Right forelimb (tissue), 1 donor: ENCODE results near the gene ZNFX1.

Experiments
- DNase-seq: peaks from one replicate; pipeline ENCODE4 v3.0.0-alpha.2; 2018

ZNFX1 gene

DNA sequence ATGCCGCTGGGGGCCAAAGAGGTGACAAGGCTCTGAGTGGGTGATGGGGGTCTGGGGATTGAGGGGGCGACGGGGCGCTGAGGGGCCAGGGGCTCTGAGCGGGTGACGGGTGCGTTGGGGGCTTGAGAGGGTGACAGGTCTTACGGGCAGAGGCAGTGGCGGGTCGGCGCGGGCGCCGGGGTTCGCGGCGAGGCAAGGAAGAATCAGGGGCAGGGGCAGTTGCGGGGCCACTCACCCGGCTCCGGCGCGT, 146 bp downstream of the ZNFX1 start:
- DNase-seq: no peak

DNA sequence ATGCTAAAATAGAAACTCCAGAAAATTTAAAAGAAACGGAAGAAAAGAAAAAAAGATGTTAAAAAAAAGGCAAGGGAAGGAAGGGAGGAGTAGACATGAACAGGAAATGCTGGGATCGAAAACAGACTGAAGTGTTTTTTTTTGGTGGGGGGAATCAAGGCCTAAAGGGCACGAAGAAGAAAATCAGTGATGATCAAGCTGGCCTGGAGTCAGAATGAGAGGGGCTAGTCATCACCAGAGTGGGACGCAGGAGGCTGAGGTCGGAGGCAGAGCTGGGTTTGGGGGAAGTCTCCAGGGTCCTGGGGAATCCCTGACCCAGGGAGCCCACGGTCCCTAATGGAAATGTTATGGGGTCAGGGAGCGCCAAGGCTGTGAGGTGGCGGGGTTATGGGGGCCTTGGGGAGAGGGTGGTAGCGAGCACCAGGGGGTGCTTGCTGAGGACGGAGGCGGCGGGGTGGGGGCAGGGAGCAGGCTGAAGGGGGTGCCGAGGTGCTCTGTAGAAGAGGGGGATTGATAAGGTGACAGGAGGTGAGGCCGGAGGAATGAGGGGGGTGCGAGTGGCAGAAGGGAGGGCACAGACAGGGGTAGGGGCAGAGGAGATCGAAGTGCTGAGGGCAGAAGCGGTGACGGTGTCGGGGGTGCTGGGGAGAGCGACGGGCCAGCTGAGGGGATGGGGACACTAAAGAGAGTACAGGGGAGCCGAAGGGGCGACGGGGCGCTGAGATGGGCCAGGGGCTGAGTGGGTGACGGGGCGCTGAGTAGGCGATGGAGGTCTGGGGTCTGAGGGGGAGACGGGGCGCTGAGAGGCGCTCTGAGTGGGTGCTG, 684 bp downstream of the ZNFX1 start:
- DNase-seq: peak; percentile 56

DNA sequence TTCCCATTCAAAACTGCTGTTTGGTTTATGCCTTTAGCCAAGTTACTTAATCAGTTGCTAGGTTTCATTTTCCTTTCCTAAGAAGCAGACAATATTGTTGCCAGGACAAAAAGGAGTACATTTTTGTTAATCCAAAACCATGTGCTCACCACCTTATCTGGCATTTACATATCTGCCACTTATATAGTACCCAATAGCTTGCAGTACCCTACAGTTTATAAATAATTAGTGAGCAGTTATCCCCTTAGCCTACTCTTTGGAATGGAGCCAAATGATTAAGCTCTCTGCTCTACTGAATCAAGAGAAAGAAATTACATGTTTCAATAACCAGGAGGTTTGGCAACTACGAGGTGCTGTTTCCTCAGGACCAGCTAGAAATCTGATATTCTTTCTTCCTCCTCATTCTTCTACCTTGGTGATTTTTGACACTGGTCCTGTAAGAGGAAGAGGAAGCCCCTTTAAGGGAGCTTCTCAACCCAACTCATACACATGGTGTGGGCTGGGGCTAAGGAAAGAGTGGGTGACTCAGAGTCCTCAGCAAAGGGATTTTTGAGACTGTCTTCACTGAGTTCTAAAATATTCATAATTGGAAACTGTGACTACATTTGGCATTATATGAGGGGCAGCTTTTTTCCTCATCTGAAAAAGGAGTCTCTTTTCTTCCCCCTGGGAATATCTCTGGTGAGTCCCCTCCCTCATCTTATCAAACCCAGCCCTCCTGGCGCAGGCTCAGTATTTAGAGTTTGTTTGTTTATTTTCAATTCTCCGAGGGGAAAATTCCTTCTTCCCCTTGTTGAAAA, 1.5 kb downstream of the ZNFX1 start:
- DNase-seq: no peak

DNA sequence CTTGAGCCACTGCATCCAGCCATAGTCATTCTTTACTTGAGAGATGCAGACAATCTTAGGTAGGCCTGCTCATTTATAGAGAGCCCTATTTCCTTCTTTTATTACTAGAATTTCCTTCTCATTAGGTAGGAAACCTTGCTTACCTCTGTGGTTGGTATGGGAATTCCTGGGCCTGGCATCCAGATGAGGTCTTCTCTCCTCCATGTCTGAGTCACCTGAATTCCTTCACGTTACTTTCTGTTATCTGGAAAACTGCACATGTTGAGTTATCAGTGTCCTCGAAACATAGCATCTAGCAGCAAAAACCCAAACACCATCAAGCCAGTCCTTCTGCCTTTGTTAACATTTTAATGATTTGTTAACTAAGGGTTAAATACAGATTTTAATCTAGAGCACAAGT, 2.2 kb downstream of the ZNFX1 start:
- DNase-seq: no peak

DNA sequence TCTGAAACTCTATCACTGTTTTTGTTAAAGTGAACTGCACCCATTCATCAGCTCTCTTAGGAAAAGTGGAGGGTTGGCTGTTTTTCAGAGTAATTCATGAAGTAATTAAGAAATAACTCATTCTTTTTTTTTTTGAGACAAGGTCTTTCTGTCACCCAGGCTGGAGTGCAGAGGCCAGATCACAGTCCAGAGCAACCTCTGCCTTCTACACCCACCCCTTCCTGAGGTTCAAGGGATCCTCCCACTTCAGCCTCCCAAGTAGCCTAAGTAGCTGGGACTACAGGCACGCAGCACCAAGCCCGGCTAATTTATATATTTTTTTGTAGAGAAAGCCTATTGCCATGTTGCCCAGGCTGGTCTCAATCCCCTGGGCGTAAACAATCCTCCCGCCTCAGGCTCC, 2.6 kb downstream of the ZNFX1 start:
- no peak for DNase-seq

DNA sequence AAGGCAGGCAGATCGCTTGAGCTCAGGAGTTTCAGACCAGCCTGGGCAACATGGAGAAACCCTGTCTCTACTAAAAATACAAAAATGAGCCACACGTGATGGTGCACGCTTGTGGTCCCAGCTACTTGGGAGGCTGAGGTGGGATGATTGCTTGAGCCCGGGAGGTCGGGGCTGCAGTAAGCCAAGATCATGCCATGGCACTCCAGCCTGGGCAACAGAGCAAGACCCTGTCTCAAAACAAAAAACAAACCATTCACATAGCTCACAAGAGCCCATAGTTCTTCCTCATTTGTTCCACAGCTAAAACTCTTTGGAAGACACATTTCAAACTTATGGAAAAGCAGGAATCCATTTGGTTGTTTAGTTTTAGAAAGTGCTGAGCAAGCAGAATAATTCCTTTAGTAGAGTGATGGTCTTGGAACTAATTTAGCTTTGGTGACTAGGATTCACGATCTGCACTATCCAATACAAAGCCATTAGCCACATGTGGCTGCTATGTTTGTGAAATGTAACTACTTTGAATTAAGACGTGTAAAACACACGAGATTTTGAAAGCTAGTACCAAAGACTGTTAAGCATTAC, 4.1 kb downstream of the ZNFX1 start:
- DNase-seq: no peak

DNA sequence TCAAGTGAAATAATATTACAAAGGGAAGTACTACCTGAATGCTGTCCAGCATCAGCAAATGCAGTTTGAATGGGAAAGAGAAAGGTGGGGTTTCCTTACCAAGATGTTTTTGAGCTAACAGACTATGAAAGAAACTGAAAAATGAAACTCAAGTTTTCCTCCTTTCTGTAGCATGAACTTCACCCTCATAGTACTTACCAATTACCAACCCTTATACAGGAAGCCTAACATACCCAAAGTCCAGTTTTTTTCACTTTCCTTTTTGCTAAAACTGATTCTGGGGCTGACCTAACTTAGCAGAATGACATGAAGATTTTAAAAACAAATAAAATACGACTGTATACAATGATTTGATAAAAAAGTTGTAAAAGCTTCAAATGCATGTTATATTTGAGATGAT, 5.2 kb downstream of the ZNFX1 start:
- no peak for DNase-seq

DNA sequence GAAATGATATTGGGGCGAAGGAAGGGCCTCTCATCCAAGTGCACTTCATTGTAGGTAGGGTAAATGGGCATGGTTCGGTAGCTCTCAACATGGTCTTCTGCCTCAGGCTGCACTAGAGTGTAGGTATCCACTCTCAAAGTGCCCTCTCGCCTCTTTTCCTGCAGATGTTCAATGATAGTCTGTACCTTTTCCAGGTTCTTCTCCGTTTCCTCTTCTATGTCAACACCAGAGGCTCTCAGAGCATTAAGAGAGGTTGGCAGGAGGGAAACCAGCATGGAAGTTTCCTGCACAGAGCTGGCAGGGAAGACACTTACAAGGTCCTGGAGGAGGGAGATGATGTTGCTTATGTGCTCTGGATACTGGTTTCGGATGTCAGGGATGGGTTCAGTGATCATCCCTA, 7.1 kb downstream of the ZNFX1 start:
- no peak for DNase-seq

DNA sequence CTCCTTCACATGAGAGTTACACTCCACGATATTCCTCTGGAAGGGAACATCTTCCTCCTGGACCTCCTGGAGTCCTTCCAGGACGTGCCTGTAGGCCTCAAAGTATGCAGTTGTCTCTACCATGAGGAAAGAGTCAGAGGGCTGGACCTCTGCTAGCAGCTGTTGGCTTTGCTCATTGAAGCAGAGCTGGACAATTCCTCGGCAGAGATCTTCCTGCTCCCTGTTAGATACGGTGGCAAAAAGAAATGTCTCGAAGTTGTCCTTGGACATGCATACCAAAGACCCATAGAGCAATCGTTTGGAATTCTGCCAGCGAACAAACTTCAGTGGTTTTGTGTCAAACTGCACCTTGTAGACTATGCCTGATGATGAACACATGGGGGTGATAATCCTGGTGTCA, 7.7 kb downstream of the ZNFX1 start:
- DNase-seq: no peak

DNA sequence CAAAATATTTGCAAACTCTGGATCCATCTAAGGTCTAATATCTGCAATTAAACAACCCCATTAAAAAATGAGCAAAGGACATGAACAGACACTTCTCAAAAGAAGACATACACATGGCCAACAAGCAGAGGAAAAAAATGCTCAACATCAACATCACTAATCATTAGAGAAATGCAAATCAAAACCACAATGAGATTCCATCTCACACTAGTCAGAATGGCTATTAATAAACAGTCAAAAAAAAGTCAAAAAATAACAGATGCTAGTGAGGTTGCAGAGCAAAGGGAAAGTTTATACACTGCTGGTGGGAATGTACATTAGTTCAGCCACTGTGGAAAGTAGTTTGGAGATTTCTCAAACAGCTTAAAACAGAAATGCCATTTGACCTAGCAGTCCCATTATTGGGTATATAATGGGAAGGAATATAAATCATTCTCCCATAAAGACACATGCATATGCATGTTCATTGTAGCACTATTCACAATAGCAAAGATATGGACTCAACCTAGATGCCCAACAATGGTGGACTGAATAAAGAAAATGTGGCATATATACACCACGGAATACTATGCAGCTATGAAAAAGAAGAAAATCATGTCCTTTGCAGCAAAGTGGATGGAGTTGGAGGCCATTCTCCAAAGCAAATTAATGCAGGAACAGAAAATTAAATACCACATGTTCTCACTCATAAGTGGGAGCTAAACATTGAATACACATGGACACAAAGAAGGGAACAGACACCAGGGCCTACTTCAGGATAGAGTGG, 9.1 kb downstream of the ZNFX1 start:
- no peak for DNase-seq

DNA sequence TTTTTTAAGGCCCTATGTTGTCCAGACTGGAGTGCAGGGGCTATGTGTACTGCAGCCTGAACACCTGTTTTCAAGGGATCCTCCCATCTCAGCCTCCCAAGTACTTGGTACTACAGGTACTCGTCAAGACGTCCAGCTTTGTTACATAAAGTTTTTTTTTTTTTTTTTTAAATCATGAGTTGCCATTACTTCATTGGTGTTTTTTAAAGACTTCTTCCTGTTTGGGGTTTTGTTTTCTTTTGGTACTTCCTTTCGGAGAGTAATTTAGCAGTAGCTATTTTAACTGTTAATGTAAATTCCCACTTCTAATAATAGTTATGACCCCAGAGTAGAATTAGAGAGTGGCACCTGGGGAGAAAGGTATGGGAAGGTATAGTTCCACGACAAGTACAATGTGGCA, 10.5 kb downstream of the ZNFX1 start:
- DNase-seq: no peak

DNA sequence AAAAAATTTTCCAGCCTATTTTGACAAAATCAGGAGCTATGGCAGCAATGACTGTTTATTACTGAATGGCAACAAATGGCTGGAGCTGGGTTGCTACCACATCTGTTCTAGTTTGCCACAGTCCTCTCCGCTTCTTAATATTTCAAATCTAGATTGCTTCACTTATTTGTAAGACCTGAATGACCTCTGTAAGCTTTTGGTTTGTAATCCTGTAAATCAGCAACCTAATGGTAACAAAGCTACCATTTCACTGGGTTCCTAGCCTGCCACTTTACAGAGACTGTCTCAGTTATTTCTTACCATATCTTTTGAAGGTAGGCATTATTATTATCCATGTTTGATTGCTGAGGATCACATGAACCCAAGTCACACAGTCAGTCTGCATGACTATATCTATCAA, 15.4 kb downstream of the ZNFX1 start:
- no peak for DNase-seq

DNA sequence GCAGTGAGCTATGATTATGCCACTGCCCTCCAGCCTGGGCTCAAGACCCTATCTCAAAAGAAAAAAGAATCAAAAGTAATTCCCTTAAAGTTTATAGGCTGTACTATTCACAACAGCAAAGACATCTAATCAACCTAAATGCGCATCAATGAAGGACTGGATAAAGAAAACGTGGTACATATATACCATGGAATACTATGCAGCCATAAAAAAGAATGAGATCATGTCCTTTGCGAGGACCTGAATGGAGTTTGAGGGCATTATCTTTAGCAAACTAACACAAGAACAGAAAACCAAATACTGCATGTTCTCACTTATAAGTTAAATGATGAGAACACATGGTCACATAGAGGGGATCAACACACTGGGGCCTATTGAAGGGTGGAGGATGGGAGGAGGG, 16.7 kb downstream of the ZNFX1 start:
- DNase-seq: no peak

DNA sequence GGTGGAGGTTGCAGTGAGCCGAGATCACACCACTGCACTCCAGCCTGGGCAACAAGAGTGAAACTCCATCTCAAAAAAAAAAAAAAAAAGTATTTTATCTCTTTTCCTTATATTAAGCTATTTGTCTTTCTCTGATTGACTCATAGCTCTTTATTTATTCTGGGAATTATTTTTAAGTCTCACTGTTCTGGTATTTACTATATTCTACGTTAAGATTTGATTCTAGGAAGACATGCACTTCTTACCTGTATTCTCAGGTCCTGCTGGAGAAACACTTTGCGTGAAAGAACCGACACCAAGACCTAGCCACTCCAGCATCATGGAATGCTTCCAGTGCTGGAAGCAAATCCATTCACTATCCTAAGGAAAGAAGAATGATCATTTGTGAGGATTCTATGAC, 17.6 kb downstream of the ZNFX1 start:
- no peak for DNase-seq

DNA sequence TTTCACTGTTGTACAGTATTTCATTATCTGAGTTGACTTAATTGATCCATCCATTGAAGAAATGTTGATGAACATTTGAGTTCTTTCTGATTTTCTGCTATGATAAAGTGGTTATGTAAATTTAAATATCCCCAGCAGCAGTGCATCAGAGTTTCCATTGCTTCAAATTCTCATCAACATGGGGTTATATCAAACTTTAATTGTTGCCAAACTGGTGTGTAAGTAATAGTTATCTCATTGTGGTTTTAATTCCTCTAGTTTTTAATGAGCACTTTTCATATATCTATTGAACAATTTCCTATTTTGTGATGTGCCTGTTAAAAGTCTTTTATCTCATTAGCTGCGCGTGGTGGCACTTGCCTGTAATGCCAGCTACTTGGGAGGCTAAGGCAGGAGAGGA, 18.1 kb downstream of the ZNFX1 start:
- no peak for DNase-seq

DNA sequence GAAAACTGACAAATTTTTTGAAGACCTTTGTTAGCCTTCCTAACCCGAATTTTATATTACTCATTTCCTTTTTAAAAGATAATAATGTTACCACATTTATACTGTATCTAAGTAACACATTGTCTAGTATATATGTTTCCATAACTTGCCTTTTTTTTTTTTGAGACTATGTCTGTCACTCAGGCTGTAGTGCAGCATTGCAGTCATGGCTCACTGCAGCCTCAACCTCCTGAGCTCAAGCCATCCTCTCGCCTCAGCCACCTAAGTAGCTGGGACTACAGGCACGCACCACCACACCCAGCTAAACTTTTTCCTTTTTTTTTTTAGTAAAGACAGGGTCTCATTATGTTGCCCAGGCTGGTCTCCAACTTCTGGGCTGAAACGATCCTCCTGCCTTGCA, 18.6 kb downstream of the ZNFX1 start:
- no peak for DNase-seq

DNA sequence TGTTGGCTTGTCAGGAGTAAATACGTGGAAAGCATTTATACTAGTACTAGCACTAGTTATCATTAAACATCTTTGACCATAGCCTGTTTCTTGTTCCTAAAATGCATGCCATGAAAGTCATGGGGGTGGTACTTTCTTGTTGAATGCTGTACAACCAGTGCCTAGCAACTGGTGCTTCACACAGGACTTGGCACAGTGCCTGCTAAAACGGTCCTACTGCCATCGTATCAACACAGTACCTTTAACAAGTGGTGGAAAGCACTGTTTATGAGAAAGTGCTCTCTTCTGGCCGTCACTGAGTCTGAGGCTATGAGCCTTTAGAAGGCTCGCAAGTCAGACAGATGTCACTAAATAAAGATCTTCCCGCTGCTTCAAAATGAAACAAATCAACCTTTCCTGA, 21.6 kb downstream of the ZNFX1 start:
- DNase-seq: no peak

DNA sequence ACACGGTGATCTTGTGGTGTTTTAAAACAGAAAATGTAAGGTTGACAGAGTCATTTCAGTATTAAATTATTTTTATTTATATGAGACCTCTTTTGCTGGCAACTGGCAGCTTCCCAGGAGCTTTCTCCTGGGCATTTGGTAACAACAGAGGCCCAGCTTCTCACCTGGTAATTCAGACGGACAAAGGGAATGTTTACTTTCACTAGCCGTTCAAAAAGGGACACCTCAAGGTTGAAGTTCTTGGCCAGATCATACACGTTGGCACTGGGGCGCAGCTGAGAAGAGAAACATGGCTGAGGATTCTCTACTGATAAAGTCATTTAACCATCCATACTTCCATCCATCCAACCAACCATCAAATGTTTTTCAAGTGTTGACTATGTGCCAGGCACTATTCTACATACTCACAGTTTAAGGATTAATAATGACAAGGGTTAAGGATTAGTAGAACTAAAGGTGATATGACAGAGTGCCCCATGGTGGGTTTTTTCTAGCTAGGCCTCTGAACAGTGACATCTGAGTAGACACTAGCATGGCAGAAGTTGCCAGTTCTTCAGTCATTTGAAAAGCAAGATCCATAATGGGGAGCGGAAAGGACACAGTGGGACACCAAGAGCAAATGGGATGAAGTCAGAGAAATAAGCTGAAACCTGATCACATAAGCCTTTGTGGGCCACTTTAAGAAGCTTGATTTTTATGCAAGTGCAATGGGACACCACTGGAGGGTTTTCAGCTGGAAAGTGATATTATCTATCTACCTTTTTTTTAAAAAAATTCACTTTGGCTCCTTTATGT, 25.1 kb downstream of the ZNFX1 start:
- no peak for DNase-seq

DNA sequence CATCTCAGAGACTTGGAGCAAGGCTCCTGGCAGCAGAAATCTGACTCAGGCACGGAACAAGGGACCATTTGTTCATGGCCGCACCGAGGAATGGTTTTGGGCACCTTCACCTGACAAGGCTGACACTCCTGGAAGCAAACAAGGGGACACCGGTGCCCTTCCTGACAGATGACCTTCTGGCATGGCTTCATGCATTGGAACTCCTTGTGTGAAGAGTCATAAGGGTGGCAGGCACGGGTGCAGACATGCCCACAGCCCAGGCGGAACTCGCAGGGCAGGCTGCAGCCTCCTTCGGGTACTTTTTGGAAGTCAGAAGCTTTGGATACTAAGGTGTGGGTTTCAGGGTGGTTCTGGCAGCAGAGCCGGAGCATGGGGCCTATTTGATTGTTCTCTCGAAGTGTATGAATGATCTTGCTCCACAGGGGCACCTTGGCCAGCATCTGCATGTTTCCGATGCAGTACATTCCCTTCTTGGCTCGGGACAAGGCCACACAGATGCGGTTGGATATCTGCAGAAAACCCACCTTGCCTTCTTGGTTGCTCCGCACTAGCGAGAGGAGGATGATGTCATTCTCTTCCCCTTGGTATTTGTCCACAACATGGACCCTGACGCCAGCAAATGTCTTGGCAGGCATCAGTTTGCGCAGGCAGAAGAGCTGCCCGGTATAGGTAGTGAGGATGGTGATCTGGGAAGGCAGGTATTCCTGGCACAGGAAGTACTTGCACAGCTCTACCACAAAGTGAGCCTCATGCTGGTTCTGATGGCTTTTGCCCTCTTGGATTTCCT, 28.8 kb downstream of the ZNFX1 start:
- no peak for DNase-seq

DNA sequence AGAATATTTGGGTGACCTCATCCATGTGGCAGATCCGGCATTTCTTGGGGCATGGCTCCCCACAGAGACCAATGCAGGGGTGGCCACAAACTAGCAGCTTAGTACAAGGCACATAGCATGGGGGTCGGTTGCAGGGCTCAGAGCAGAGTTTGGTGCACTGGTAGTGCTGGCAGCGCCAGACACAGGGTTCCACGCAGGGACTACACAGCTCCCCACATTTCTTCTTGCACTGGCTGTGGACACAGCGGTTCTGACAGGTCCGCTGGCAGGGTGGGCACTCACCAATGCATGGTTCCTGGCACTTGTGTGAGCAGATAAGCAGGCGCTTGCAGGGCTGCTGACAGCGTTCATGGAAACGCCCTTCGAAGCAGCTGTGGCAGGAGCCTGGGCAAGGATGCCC, 29.6 kb downstream of the ZNFX1 start:
- DNase-seq: no peak

DNA sequence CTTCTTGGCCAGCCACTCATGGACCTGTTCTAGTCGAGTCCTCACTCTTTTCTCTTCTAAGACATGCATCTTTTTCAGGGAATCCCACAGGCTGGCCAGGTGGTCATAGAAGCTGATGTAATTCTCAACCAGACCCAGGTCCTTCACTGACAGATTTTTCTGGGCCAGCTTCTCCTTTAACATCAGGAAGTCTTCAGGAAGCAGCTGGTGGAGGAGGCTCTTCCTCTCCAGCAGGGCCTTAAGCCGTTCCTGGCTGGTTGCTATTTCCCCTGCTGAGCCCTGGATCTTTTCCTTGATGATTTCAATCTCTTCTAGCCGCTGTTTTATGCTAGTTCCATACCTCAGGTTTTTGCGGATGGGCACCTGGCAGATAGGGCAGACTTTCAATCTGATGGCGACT, 30.1 kb downstream of the ZNFX1 start:
- no peak for DNase-seq

DNA sequence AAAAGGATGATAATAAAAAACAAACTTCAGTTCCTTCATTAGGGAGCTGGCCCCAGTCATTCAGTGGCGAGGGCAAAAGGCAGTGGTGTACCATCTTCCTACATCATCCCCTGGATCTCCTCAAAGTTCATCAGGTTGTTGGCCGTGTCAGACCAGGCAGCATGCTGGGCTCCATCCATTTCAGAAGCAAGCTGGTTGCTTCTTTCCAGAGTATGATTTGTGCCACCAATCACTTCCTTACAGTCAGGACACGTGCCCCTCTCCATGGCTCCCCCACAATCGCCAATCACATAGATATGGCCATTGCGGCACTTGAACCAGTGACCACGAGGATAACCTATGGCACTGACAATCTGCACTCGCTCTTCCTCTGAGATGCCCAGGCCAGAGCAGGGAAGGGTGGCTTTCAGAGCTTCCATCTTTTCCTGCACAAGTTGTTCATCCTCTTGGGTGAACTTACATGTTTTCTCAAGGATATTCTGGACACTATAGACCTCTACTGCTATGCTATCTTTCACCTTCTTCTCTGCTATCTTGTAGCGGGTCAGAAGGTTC, 30.6 kb downstream of the ZNFX1 start:
- no peak for DNase-seq
